Neural cell (in vitro differentiated cells): Measurements from ENCODE around the gene GFAP. TPM values are rescaled to one million over a fixed set of nuclear protein-coding genes. Genes with fewer than 3 reads are reported as not detected.

Source experiments
- H2AFZ ChIP-seq: fragments of 200-600, 300-800 bp; sonication (generic), shearing (Covaris generic); 2 replicates; pipeline ENCODE4 v1.6.0; 2014; ENCODE audit warnings: low read depth, mild to moderate bottlenecking, antibody characterized with exemption, low read length, moderate library complexity
- H3F3A ChIP-seq: fragments of 200-600 bp; shearing (Covaris generic); 2 replicates; pipeline ENCODE4 v1.6.1; 2016; ENCODE audit warnings: mild to moderate bottlenecking, moderate library complexity, mixed read lengths, antibody characterized with exemption, low read length; ENCODE audit not compliant: insufficient read depth, poor library complexity, severe bottlenecking
- H3K27ac ChIP-seq: fragments of 200-600, 300-800 bp; sonication (generic), shearing (Covaris generic); 2 replicates; pipeline ENCODE4 v1.5.1; 2014; ENCODE audit warnings: mild to moderate bottlenecking, low read length, moderate library complexity
- H3K27me3 ChIP-seq: fragments of 300-800, 200-600 bp; sonication (generic), shearing (Covaris generic); 2 replicates; pipeline ENCODE4 v1.6.0; 2014; ENCODE audit warnings: mild to moderate bottlenecking, low read depth, low read length, moderate library complexity; ENCODE audit not compliant: insufficient read depth
- H3K36me3 ChIP-seq: fragments of 300-800, 200-600 bp; sonication (generic), shearing (Covaris generic); 2 replicates; pipeline ENCODE4 v1.5.1; 2014; ENCODE audit warnings: mild to moderate bottlenecking, antibody characterized with exemption, low read length, moderate library complexity; ENCODE audit not compliant: insufficient read depth
- H3K4me2 ChIP-seq: fragments of 300-800, 200-600 bp; sonication (generic), shearing (Covaris generic); 2 replicates; pipeline ENCODE4 v1.6.0; 2014; ENCODE audit warnings: mild to moderate bottlenecking, low read length
- H3K4me3 ChIP-seq: fragments of 300-800, 200-600 bp; sonication (generic), shearing (Covaris generic); 2 replicates; pipeline ENCODE4 v1.5.1; 2014; ENCODE audit warnings: mild to moderate bottlenecking, low read length, moderate library complexity
- H3K79me2 ChIP-seq: fragments of 200-600 bp; shearing (Covaris generic); replicated peaks from 2 replicates; pipeline ENCODE4 v1.6.0; 2014; ENCODE audit warnings: mild to moderate bottlenecking, low read length, moderate library complexity; ENCODE audit not compliant: insufficient read depth
- H3K9ac ChIP-seq: fragments of 300-800, 200-600 bp; sonication (generic), shearing (Covaris generic); 2 replicates; pipeline ENCODE4 v1.6.1; 2016; ENCODE audit warnings: mild to moderate bottlenecking, low read length, mixed read lengths
- H3K9me2 ChIP-seq: fragments of 200-600 bp; shearing (Covaris generic); 2 replicates; pipeline ENCODE4 v1.6.1; 2016; ENCODE audit warnings: mild to moderate bottlenecking, low read length, mixed read lengths; ENCODE audit not compliant: insufficient read depth
- H3K9me3 ChIP-seq: fragments of 200-600, 300-800 bp; sonication (generic), shearing (Covaris generic); 2 replicates; pipeline ENCODE4 v1.6.1; 2016; ENCODE audit warnings: mild to moderate bottlenecking, mixed run types, low read length, moderate library complexity, mixed read lengths
- H4K20me1 ChIP-seq: fragments of 200-600 bp; shearing (Covaris generic); 2 replicates; pipeline ENCODE4 v1.6.1; 2016; ENCODE audit warnings: mild to moderate bottlenecking, mixed run types; ENCODE audit not compliant: insufficient read depth
- EP300 ChIP-seq: fragments of 450-650 bp; conservative IDR thresholded peaks from 2 replicates; pipeline ENCODE4 v1.6.1; 2014; ENCODE audit warnings: antibody characterized with exemption, mild to moderate bottlenecking, moderate library complexity; ENCODE audit not compliant: poor library complexity, severe bottlenecking
- EZH2 ChIP-seq: fragments of 200-600, 300-800 bp; shearing (Covaris generic), sonication (generic); IDR thresholded peaks from 2 replicates; pipeline ENCODE4 v1.6.1; 2014; ENCODE audit warnings: antibody characterized with exemption, low read length, borderline replicate concordance, mild to moderate bottlenecking; ENCODE audit not compliant: insufficient read depth, poor library complexity, severe bottlenecking
- MXI1 ChIP-seq: fragments of 450-650 bp; conservative IDR thresholded peaks from 2 replicates; pipeline ENCODE4 v1.6.1; 2014; ENCODE audit warnings: antibody characterized with exemption, mild to moderate bottlenecking; ENCODE audit not compliant: poor library complexity, severe bottlenecking
- POLR2AphosphoS5 ChIP-seq: IDR thresholded peaks from 2 replicates; pipeline ENCODE4 v1.6.1; 2012
- RAD21 ChIP-seq: fragments of 450-650 bp; conservative IDR thresholded peaks from 2 replicates; pipeline ENCODE4 v1.6.1; 2014; ENCODE audit warnings: antibody characterized with exemption, mild to moderate bottlenecking, moderate library complexity
- SMC3 ChIP-seq: fragments of 450-650 bp; conservative IDR thresholded peaks from 2 replicates; pipeline ENCODE4 v1.6.1; 2014; ENCODE audit warnings: antibody characterized with exemption, mild to moderate bottlenecking, moderate library complexity; ENCODE audit not compliant: poor library complexity
- TAF1 ChIP-seq: IDR thresholded peaks from 2 replicates; pipeline ENCODE4 v1.6.1; 2012; ENCODE audit warnings: low read depth
- polyA plus RNA-seq: library from polyadenylated mRNA; depleted of rRNA; stranded (reverse); fragments of >200 nt; gene quantifications from 2 replicates; pipeline ENCODE4 v1.2.3, GENCODE V29; 2014
- TF ChIP-seq, protein P1 (sequence below): fragments of 450-650 bp; IDR thresholded peaks from 2 replicates; pipeline ENCODE4 v1.5.1; 2014; ENCODE audit warnings: antibody characterized with exemption, mild to moderate bottlenecking, moderate library complexity; ENCODE audit not compliant: poor library complexity, severe bottlenecking
- TF ChIP-seq, protein P2 (sequence below): IDR thresholded peaks from 2 replicates; pipeline ENCODE4 v1.6.1; 2012; ENCODE audit warnings: borderline replicate concordance

GFAP gene
- polyA plus RNA-seq, 1 donor from 2014 or later: not detected

DNA sequence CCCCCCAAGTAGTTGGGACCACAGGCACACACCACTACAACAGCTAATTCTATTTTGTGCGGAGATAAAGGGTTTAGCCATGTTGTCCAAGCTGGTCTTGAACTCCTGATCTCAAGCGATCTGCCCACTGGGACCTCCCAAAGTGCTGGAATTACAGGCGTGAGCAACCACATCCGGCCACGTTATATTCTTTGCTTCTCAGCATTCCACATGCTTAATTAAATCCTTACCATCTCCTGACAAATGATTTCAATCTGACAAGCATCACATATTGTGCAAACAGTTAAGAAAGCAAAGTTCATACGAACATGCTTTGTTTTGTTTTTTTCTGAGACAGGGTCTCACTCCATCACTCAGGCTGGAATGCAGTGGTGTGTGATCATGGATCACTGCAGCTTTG is 49.4 kb downstream of the GFAP start:
- no peaks in the 10 kb centered on the region for H4K20me1 ChIP-seq
- H3K9me2 ChIP-seq: no peaks in the 10 kb centered on the region
- H3K4me3 ChIP-seq: no peak overlapping the region
- no peak for TF ChIP-seq TAF1
- TF ChIP-seq RAD21: no peak
- no peak for TF ChIP-seq MXI1
- TF ChIP-seq, protein P1, sequence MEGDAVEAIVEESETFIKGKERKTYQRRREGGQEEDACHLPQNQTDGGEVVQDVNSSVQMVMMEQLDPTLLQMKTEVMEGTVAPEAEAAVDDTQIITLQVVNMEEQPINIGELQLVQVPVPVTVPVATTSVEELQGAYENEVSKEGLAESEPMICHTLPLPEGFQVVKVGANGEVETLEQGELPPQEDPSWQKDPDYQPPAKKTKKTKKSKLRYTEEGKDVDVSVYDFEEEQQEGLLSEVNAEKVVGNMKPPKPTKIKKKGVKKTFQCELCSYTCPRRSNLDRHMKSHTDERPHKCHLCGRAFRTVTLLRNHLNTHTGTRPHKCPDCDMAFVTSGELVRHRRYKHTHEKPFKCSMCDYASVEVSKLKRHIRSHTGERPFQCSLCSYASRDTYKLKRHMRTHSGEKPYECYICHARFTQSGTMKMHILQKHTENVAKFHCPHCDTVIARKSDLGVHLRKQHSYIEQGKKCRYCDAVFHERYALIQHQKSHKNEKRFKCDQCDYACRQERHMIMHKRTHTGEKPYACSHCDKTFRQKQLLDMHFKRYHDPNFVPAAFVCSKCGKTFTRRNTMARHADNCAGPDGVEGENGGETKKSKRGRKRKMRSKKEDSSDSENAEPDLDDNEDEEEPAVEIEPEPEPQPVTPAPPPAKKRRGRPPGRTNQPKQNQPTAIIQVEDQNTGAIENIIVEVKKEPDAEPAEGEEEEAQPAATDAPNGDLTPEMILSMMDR: no peak
- TF ChIP-seq SMC3: no peak
- TF ChIP-seq POLR2AphosphoS5: no peak
- no peak for TF ChIP-seq EP300
- TF ChIP-seq EZH2: no peak
- TF ChIP-seq, protein P2, sequence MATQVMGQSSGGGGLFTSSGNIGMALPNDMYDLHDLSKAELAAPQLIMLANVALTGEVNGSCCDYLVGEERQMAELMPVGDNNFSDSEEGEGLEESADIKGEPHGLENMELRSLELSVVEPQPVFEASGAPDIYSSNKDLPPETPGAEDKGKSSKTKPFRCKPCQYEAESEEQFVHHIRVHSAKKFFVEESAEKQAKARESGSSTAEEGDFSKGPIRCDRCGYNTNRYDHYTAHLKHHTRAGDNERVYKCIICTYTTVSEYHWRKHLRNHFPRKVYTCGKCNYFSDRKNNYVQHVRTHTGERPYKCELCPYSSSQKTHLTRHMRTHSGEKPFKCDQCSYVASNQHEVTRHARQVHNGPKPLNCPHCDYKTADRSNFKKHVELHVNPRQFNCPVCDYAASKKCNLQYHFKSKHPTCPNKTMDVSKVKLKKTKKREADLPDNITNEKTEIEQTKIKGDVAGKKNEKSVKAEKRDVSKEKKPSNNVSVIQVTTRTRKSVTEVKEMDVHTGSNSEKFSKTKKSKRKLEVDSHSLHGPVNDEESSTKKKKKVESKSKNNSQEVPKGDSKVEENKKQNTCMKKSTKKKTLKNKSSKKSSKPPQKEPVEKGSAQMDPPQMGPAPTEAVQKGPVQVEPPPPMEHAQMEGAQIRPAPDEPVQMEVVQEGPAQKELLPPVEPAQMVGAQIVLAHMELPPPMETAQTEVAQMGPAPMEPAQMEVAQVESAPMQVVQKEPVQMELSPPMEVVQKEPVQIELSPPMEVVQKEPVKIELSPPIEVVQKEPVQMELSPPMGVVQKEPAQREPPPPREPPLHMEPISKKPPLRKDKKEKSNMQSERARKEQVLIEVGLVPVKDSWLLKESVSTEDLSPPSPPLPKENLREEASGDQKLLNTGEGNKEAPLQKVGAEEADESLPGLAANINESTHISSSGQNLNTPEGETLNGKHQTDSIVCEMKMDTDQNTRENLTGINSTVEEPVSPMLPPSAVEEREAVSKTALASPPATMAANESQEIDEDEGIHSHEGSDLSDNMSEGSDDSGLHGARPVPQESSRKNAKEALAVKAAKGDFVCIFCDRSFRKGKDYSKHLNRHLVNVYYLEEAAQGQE: no peak
- H3K79me2 ChIP-seq: no peaks in the 10 kb centered on the region
- no peaks in the 10 kb centered on the region for H3F3A ChIP-seq
- no peaks in the 10 kb centered on the region for H3K27me3 ChIP-seq
- H3K4me2 ChIP-seq: no peak overlapping the region
- no peak overlapping the region for H3K27ac ChIP-seq
- no peak overlapping the region for H2AFZ ChIP-seq
- peaks cover 4% of the 10 kb centered on the region for H3K36me3 ChIP-seq
- H3K9ac ChIP-seq: no peak overlapping the region
- no peaks in the 10 kb centered on the region for H3K9me3 ChIP-seq

DNA sequence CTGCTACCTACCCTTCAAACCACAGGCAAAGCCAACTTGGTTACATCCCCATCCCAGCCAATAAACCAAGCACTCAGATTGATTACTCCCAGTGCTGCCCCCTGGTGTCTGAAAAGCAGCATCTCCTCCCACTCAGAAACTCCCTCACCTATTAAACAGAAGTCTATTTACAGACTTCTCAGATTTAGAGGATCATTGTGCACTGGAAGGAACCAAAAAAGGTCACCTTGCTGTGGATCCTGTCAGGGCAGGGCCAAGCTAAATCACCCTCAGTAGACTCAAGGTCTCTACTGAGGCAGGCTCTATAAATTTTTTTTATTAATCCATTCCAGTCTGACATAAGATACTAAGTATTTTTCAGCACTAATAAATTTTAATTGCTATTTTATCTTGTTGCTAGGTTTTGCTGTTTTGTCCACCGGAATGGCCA is 50.1 kb downstream of the GFAP start:
- Histone ChIP-seq H2AFZ (no peak overlapping the region), H3K27me3 (no peaks in the 10 kb centered on the region), H3K9ac (no peak overlapping the region), H4K20me1 (no peaks in the 10 kb centered on the region), H3K36me3 (peaks cover 4% of the 10 kb centered on the region), H3F3A (no peaks in the 10 kb centered on the region), H3K9me2 (no peaks in the 10 kb centered on the region), H3K4me2 (no peak overlapping the region), H3K4me3 (no peak overlapping the region), H3K9me3 (no peaks in the 10 kb centered on the region), H3K27ac (no peak overlapping the region), H3K79me2 (no peaks in the 10 kb centered on the region)
- TF ChIP-seq, protein P1: peak; percentile 82
- TF ChIP-seq MXI1 (no peak), EZH2 (no peak), EP300 (no peak), POLR2AphosphoS5 (no peak), SMC3 (peak; percentile 93), RAD21 (peak; percentile 75), TAF1 (no peak)
- TF ChIP-seq, protein P2: no peak
